ENCODE results near the gene TSSK2.

Gene TSSK2

DNA sequence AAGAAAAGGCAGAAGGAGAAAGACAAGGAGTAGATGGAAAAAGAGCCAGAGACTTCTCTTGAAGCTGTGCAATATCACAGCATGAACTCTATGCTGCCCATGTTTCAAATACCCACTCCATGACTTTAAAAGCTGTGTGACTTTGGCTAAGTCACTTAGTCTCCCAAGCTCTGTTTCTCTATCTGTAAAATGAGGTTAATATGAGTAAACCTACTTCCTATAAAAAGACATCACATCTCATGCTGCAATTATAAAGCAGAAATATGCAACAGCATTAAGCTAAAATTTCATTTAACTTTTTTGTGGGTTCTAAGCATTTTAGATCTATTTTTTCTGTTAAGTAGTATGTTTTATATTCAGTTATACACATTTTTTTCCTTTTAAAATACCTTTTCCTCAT, 20.5 kb upstream of the TSSK2 start:
- H3K4me3 ChIP-seq (replicated peaks; ENCODE audit: low read depth, low read length): no peak overlapping the region

DNA sequence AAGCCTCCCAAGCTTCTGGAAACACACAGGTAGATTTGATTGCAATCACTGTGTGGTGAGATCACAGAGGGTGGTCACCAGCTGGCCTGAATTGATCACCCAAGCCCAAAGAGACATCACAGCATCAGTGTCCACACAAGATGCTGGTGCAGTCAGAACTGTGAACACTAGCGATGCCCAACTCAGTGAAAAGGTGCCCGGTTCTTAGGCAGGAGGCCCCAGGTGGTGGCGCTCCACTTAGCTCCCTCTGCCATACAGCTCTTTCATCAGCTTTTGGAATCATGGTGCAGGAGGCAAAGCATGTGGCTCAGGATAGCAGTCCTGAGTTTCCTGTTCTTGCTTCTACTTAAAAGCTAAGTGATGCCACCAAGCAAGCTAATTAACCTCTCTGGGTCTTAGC, 20.0 kb upstream of the TSSK2 start:
- TF ChIP-seq, protein P1, sequence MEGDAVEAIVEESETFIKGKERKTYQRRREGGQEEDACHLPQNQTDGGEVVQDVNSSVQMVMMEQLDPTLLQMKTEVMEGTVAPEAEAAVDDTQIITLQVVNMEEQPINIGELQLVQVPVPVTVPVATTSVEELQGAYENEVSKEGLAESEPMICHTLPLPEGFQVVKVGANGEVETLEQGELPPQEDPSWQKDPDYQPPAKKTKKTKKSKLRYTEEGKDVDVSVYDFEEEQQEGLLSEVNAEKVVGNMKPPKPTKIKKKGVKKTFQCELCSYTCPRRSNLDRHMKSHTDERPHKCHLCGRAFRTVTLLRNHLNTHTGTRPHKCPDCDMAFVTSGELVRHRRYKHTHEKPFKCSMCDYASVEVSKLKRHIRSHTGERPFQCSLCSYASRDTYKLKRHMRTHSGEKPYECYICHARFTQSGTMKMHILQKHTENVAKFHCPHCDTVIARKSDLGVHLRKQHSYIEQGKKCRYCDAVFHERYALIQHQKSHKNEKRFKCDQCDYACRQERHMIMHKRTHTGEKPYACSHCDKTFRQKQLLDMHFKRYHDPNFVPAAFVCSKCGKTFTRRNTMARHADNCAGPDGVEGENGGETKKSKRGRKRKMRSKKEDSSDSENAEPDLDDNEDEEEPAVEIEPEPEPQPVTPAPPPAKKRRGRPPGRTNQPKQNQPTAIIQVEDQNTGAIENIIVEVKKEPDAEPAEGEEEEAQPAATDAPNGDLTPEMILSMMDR (IDR thresholded peaks at IDR 0.05; ENCODE audit: insufficient read depth, low read length, poor library complexity, severe bottlenecking): peak; percentile 4
- H3K36me3 ChIP-seq (ENCODE audit: control insufficient read depth, insufficient read depth, low read length): peaks cover 4% of the 10 kb centered on the region
- H3K27me3 ChIP-seq (replicated peaks; ENCODE audit: control insufficient read depth, insufficient read depth, low read length): no peaks in the 10 kb centered on the region
- no peak for DNase-seq (ENCODE audit: extremely low read depth, insufficient read length)
- H3K4me3 ChIP-seq (replicated peaks; ENCODE audit: low read depth, low read length): no peak overlapping the region

More for the DNA sequence above, 20.5 kb upstream of the TSSK2 start:
- DNase-seq (ENCODE audit: extremely low read depth, insufficient read length): no peak
- TF ChIP-seq, protein P1 (IDR thresholded peaks at IDR 0.05; ENCODE audit: insufficient read depth, low read length, poor library complexity, severe bottlenecking): no peak
- Histone ChIP-seq H3K36me3 (ENCODE audit: control insufficient read depth, insufficient read depth, low read length) (peaks cover 4% of the 10 kb centered on the region), H3K27me3 (replicated peaks; ENCODE audit: control insufficient read depth, insufficient read depth, low read length) (no peaks in the 10 kb centered on the region)

DNA sequence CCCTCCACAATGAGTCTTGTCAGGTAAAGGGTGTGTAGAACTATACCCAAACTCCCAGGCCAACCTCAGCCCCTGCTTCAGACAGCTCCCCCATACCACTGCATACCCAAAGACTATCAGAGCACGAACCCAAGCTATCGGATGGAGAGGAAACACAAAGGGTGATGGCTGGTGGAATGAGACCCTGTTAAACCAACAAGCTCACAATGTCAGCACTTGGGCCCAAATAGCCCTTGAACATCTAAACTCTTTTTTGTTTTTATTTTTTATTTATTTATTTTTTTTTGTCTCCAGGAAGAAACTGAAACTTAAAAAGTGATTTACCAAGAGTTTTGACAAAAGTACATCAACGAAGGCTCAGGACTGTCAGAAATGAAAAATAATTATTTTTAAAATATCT, 19.5 kb upstream of the TSSK2 start:
- DNase-seq (ENCODE audit: extremely low read depth, insufficient read length): no peak
- TF ChIP-seq, protein P1 (IDR thresholded peaks at IDR 0.05; ENCODE audit: insufficient read depth, low read length, poor library complexity, severe bottlenecking): no peak
- peaks cover 4% of the 10 kb centered on the region for H3K36me3 ChIP-seq (ENCODE audit: control insufficient read depth, insufficient read depth, low read length)
- no peaks in the 10 kb centered on the region for H3K27me3 ChIP-seq (replicated peaks; ENCODE audit: control insufficient read depth, insufficient read depth, low read length)
- H3K4me3 ChIP-seq (replicated peaks; ENCODE audit: low read depth, low read length): no peak overlapping the region

DNA sequence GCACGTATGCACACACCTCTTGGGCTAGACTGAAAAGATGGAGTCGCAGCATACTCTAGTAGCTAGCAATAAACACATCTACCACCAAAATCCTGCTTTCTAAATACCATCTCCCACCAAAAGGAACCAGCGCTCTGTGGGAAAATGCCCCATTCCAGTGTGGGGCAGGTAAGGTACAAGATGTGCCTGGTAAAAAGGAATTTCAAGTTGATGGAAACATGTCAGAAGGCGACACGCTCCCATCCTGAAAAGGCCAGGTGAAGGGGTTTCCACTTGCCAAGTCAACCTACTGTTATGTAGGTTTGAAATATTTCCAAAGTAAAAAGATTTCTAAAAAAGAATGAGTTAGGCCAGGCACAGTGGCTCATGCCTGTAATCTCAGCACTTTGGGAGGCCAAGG, 17.7 kb upstream of the TSSK2 start:
- H3K27me3 ChIP-seq (replicated peaks; ENCODE audit: control insufficient read depth, insufficient read depth, low read length): no peaks in the 10 kb centered on the region
- peaks cover 4% of the 10 kb centered on the region for H3K36me3 ChIP-seq (ENCODE audit: control insufficient read depth, insufficient read depth, low read length)
- no peak for DNase-seq (ENCODE audit: extremely low read depth, insufficient read length)
- no peak overlapping the region for H3K4me3 ChIP-seq (replicated peaks; ENCODE audit: low read depth, low read length)
- TF ChIP-seq, protein P1 (IDR thresholded peaks at IDR 0.05; ENCODE audit: insufficient read depth, low read length, poor library complexity, severe bottlenecking): no peak

DNA sequence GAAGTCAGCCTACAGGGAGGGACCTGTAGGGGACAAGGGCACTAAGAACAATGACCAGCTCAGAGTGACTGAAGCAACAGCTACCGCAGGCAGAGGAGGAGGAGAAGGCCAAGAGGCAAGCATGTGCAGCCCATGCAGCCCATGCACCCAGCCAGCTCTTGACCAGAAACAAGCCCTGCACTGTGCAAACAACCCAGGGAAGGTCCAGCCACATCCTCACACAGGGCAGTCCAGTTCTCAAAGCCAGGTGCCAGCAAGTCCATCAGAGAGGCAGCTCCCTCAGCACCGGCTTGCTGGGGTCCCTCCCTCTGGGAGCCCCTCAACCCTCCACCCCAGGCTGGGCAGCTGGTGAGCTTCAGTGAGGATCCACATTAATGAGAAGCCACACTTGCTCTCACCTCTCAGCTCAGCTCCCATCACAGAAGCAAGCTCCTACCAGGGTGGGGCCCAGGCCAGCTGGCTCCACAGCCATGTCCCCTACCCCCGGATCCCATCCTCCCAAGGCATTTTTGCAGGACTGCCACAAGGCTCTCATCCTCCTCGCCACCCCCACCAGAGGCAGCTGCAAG, 16.0 kb upstream of the TSSK2 start:
- TF ChIP-seq, protein P1 (IDR thresholded peaks at IDR 0.05; ENCODE audit: insufficient read depth, low read length, poor library complexity, severe bottlenecking): no peak
- H3K4me3 ChIP-seq (replicated peaks; ENCODE audit: low read depth, low read length): no peak overlapping the region
- peaks cover 4% of the 10 kb centered on the region for H3K36me3 ChIP-seq (ENCODE audit: control insufficient read depth, insufficient read depth, low read length)
- no peaks in the 10 kb centered on the region for H3K27me3 ChIP-seq (replicated peaks; ENCODE audit: control insufficient read depth, insufficient read depth, low read length)
- no peak for DNase-seq (ENCODE audit: extremely low read depth, insufficient read length)

DNA sequence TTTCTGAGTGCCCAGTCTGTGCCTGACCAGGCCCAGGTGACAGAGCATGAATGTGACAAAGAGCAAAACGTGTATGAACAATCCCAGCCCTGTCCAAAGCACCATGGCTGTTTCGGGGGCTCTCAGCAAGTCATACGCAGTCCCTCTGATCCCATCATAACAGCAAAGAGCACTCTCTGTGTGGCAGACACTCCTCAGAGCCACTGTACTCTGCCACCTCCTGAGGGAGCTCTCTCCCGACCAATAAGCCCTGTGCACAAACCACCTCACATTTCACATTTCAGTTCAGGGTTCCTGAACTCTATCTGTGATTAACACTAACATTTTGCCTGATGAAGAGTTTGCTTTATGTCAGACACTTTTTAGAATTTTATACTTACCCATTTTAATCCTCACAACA, 15.5 kb upstream of the TSSK2 start:
- DNase-seq (ENCODE audit: extremely low read depth, insufficient read length): no peak
- H3K4me3 ChIP-seq (replicated peaks; ENCODE audit: low read depth, low read length): no peak overlapping the region
- no peaks in the 10 kb centered on the region for H3K27me3 ChIP-seq (replicated peaks; ENCODE audit: control insufficient read depth, insufficient read depth, low read length)
- H3K36me3 ChIP-seq (ENCODE audit: control insufficient read depth, insufficient read depth, low read length): peaks cover 4% of the 10 kb centered on the region
- TF ChIP-seq, protein P1 (IDR thresholded peaks at IDR 0.05; ENCODE audit: insufficient read depth, low read length, poor library complexity, severe bottlenecking): peak; percentile 19

All from GM06990 (cell line).